Measurements from ENCODE around the gene KLRC2. TPM values are rescaled to one million over a fixed set of nuclear protein-coding genes. Genes with fewer than 3 reads are reported as not detected.

The KLRC2 gene
- total RNA-seq, 1 experiment from 2014 or later: 7.5 TPM

GRCh38 chr12:10455766-10456165 is 20.0 kb upstream of the KLRC2 start:
- ChIA-PET CTCF (no interaction called here), POLR2A (no interaction called here), RAD21 (ENCODE audit: low non-redundant PET in 1 of 2, low total read pairs in 2 of 2, uncharacterized antibody in 2 of 2, unreplicated experiment in 2 of 2) (no interaction called here)
- TF ChIP-seq JUND (IDR thresholded peaks at IDR 0.05): no peak
- no peak for TF ChIP-seq YY1 (IDR thresholded peaks at IDR 0.05; ENCODE audit: extremely low read depth, insufficient replicate concordance, low read depth, low read length)
- TF ChIP-seq ZBTB33 (IDR thresholded peaks at IDR 0.05; ENCODE audit: extremely low read depth, insufficient replicate concordance, low read length): no peak
- H3K9me3 ChIP-seq (ENCODE audit: control insufficient read depth in 1 of 2, insufficient read depth in 1 of 2, low read depth in 1 of 2, low read length in 2 of 2): 0 out of 4 replicates have a peak, but pooled peaks cover 4 to 6% of the 10 kb centered on the region in 2 experiments
- no peak overlapping the region for H2AFZ ChIP-seq (ENCODE audit: low read depth, low read length, poor library complexity, severe bottlenecking)
- H4K20me1 ChIP-seq (ENCODE audit: insufficient read depth): no peaks in the 10 kb centered on the region
- ATAC-seq (no peak), DNase-seq (ENCODE audit: low read depth, low spot score) (no peak)
- no peak overlapping the region for H3K27ac ChIP-seq (ENCODE audit: low read depth, low read length)
- no peak overlapping the region for H3K4me2 ChIP-seq (ENCODE audit: low read length)
- no TSS peak for BruUV-seq (replicated peaks)
- H3K9me2 ChIP-seq (ENCODE audit: insufficient read depth): no peaks in the 10 kb centered on the region
- H3K4me3 ChIP-seq (replicated peaks in 1 of 2; ENCODE audit: low read depth in 1 of 2, low read length in 2 of 2): no peak overlapping the region
- H3K9ac ChIP-seq (ENCODE audit: low read length): no peak overlapping the region
- no peaks in the 10 kb centered on the region for H3K36me3 ChIP-seq (ENCODE audit: control insufficient read depth in 1 of 2, insufficient read depth in 2 of 2, low read length in 2 of 2)
- no peaks in the 10 kb centered on the region for H3K79me2 ChIP-seq (ENCODE audit: insufficient read depth, low read length)
- no peaks in the 10 kb centered on the region for H3K27me3 ChIP-seq (ENCODE audit: insufficient read depth, low read length)
- H3K4me1 ChIP-seq (ENCODE audit: control insufficient read depth in 1 of 2, insufficient read depth in 2 of 2, low read length in 2 of 2): no peaks in the 10 kb centered on the region
- intact Hi-C loops (cut with micrococcal nuclease): loop anchor here (10.0 kb wide), 1 partner anchor 51 kb away; the partner anchor contains the start of gene KLRC4

GRCh38 chr12:10454531-10454930 is 18.7 kb upstream of the KLRC2 start:
- H4K20me1 ChIP-seq (ENCODE audit: insufficient read depth): no peaks in the 10 kb centered on the region
- H3K9ac ChIP-seq (ENCODE audit: low read length): no peak overlapping the region
- no peak overlapping the region for H3K4me3 ChIP-seq (replicated peaks in 1 of 2; ENCODE audit: low read depth in 1 of 2, low read length in 2 of 2)
- H3K27me3 ChIP-seq (ENCODE audit: insufficient read depth, low read length): no peaks in the 10 kb centered on the region
- H3K9me3 ChIP-seq (ENCODE audit: control insufficient read depth in 1 of 2, insufficient read depth in 1 of 2, low read depth in 1 of 2, low read length in 2 of 2): 0 out of 4 replicates have a peak, but pooled peaks cover 4 to 6% of the 10 kb centered on the region in 2 experiments
- H3K4me1 ChIP-seq (ENCODE audit: control insufficient read depth in 1 of 2, insufficient read depth in 2 of 2, low read length in 2 of 2): no peaks in the 10 kb centered on the region
- no TSS peak for BruUV-seq (replicated peaks)
- no peak overlapping the region for H3K27ac ChIP-seq (ENCODE audit: low read depth, low read length)
- no peaks in the 10 kb centered on the region for H3K79me2 ChIP-seq (ENCODE audit: insufficient read depth, low read length)
- POLR2A ChIA-PET: no interaction called here
- no peak overlapping the region for H3K4me2 ChIP-seq (ENCODE audit: low read length)
- H3K9me2 ChIP-seq (ENCODE audit: insufficient read depth): no peaks in the 10 kb centered on the region
- CTCF ChIA-PET: no interaction called here
- no peak overlapping the region for H2AFZ ChIP-seq (ENCODE audit: low read depth, low read length, poor library complexity, severe bottlenecking)
- H3K36me3 ChIP-seq (ENCODE audit: control insufficient read depth in 1 of 2, insufficient read depth in 2 of 2, low read length in 2 of 2): no peaks in the 10 kb centered on the region
- no peak for ATAC-seq
- DNase-seq (ENCODE audit: low read depth, low spot score): no peak
- intact Hi-C loops (cut with micrococcal nuclease): loop anchor here (10.0 kb wide), 1 partner anchor 50 kb away; the partner anchor contains the start of gene KLRC4
- RAD21 ChIA-PET (ENCODE audit: low non-redundant PET in 1 of 2, low total read pairs in 2 of 2, uncharacterized antibody in 2 of 2, unreplicated experiment in 2 of 2): no interaction called here
- TF ChIP-seq POLR2A (IDR thresholded peaks at IDR 0.05; ENCODE audit: borderline replicate concordance, extremely low read depth, insufficient read depth, insufficient read length): no peak
- TF ChIP-seq EGR1 (IDR thresholded peaks at IDR 0.05; ENCODE audit: low read depth): no peak
- no peak for TF ChIP-seq SP1 (IDR thresholded peaks at IDR 0.05; ENCODE audit: low read depth)
- no peak for TF ChIP-seq SRF (IDR thresholded peaks at IDR 0.05; ENCODE audit: low read depth)
- no peak for TF ChIP-seq POLR2AphosphoS5 (IDR thresholded peaks at IDR 0.05; ENCODE audit: low read depth, low read length)
- TF ChIP-seq ZBTB33 (IDR thresholded peaks at IDR 0.05; ENCODE audit: extremely low read depth, insufficient replicate concordance, low read length): no peak
- TF ChIP-seq EZH2 (IDR thresholded peaks at IDR 0.05): no peak
- TF ChIP-seq REST (IDR thresholded peaks at IDR 0.05; ENCODE audit: low read depth): no peak
